MM.1S (cell line): Measurements from ENCODE around the gene PPP1R14C.

ENCODE experiments used
- EZH2 ChIP-seq: fragments of 300-600 bp; sonication (generic); optimal IDR thresholded peaks from 2 replicates; pipeline ENCODE3; 2017; ENCODE audit warnings: low read depth, mild to moderate bottlenecking, antibody characterized with exemption, low read length, mixed read lengths
- TF ChIP-seq, protein P1 (sequence below): fragments of 300-600 bp; sonication (generic); IDR thresholded peaks from 2 replicates; pipeline ENCODE4 v1.5.1; 2016; ENCODE audit warnings: antibody characterized with exemption, low read length, mixed read lengths

GRCh38 chr6:150281767-150282166, 138.9 kb downstream of the PPP1R14C start:
- TF ChIP-seq, protein P1, sequence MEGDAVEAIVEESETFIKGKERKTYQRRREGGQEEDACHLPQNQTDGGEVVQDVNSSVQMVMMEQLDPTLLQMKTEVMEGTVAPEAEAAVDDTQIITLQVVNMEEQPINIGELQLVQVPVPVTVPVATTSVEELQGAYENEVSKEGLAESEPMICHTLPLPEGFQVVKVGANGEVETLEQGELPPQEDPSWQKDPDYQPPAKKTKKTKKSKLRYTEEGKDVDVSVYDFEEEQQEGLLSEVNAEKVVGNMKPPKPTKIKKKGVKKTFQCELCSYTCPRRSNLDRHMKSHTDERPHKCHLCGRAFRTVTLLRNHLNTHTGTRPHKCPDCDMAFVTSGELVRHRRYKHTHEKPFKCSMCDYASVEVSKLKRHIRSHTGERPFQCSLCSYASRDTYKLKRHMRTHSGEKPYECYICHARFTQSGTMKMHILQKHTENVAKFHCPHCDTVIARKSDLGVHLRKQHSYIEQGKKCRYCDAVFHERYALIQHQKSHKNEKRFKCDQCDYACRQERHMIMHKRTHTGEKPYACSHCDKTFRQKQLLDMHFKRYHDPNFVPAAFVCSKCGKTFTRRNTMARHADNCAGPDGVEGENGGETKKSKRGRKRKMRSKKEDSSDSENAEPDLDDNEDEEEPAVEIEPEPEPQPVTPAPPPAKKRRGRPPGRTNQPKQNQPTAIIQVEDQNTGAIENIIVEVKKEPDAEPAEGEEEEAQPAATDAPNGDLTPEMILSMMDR, result no peak
- no peak for TF ChIP-seq EZH2
